Vagina (tissue), 2 donors: Measurements from ENCODE around the gene OR2F2.

ENCODE experiments used
- POLR2A ChIP-seq, 2 donors: fragments of 450-650 bp; IDR thresholded peaks; one replicate each; pipeline ENCODE4 v1.6.1; 2017; ENCODE audit warnings: antibody characterized with exemption in 2 of 2, mild to moderate bottlenecking in 2 of 2, moderate library complexity in 2 of 2
- TF ChIP-seq, protein P1 (sequence below), 3 experiments: fragments of 450-650 bp in 2 of 3; fragments of 200-600 bp in 1 of 3; sonication (generic) in 1 of 3; IDR thresholded peaks; one replicate each; pipeline ENCODE4 v1.5.1; 2017 to 2019; ENCODE audit warnings: antibody characterized with exemption in 3 of 3, mild to moderate bottlenecking in 2 of 3, moderate library complexity in 2 of 3

DNA sequence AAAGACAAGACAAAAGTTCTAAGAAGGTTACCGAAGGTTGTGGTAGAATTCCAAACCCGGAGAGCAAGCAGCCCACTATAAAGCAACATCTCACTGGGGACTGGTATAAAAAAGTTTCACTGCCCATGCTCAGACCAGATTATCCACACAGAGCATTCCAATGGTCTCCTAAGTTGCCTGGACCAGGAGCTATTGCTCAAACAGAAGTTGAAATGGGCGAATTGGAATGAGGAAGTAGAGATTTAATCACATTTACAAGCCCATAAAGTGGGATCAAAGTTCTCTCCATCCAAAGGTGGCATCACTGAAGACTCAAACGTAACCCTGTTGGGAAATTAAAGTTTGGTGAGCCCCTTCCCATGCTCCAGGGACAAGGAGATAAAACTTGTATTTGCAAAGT, 39.4 kb downstream of the OR2F2 start:
- TF ChIP-seq, protein P1, sequence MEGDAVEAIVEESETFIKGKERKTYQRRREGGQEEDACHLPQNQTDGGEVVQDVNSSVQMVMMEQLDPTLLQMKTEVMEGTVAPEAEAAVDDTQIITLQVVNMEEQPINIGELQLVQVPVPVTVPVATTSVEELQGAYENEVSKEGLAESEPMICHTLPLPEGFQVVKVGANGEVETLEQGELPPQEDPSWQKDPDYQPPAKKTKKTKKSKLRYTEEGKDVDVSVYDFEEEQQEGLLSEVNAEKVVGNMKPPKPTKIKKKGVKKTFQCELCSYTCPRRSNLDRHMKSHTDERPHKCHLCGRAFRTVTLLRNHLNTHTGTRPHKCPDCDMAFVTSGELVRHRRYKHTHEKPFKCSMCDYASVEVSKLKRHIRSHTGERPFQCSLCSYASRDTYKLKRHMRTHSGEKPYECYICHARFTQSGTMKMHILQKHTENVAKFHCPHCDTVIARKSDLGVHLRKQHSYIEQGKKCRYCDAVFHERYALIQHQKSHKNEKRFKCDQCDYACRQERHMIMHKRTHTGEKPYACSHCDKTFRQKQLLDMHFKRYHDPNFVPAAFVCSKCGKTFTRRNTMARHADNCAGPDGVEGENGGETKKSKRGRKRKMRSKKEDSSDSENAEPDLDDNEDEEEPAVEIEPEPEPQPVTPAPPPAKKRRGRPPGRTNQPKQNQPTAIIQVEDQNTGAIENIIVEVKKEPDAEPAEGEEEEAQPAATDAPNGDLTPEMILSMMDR (IDR thresholded peaks at IDR 0.05): no peak
- TF ChIP-seq POLR2A (IDR thresholded peaks at IDR 0.05): no peak
